ENCODE results near the gene ZMYND8. TPM values are rescaled to one million over a fixed set of nuclear protein-coding genes. Genes with fewer than 3 reads are reported as not detected.
"Not testable (repeated sequence)": the region's sequence is repeated elsewhere in the genome, so short reads cannot be mapped to it uniquely, and the experiment has no call there.

ZMYND8 gene
- total RNA-seq, 1 donor: 20.3 TPM

DNA sequence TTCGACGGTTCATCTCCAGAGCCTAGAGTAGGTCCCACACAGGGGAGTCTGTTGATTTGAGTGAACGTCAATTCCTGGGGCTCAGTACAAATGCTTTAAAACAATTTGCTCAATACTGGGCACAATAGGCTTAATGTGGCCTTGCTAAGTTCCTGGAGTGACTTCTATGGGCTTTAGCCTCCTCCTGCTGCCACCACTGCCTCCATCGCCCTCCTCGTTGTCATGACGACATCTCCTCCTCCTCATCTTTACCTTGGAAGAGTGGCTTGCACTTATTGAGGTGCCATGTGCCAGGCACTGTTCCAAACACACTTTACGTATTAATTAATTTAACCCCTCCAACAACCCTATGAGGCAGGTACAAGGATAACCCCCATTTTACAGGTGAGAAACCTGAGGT, 11.8 kb upstream of the ZMYND8 start:
- no peak overlapping the region for H3K4me3 ChIP-seq (ENCODE audit: low read depth, low read length)
- TF ChIP-seq, protein P1, sequence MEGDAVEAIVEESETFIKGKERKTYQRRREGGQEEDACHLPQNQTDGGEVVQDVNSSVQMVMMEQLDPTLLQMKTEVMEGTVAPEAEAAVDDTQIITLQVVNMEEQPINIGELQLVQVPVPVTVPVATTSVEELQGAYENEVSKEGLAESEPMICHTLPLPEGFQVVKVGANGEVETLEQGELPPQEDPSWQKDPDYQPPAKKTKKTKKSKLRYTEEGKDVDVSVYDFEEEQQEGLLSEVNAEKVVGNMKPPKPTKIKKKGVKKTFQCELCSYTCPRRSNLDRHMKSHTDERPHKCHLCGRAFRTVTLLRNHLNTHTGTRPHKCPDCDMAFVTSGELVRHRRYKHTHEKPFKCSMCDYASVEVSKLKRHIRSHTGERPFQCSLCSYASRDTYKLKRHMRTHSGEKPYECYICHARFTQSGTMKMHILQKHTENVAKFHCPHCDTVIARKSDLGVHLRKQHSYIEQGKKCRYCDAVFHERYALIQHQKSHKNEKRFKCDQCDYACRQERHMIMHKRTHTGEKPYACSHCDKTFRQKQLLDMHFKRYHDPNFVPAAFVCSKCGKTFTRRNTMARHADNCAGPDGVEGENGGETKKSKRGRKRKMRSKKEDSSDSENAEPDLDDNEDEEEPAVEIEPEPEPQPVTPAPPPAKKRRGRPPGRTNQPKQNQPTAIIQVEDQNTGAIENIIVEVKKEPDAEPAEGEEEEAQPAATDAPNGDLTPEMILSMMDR (IDR thresholded peaks at IDR 0.05; ENCODE audit: insufficient read depth, low read depth, low read length): no peak
- DNase-seq (ENCODE audit: low read depth): no peak

DNA sequence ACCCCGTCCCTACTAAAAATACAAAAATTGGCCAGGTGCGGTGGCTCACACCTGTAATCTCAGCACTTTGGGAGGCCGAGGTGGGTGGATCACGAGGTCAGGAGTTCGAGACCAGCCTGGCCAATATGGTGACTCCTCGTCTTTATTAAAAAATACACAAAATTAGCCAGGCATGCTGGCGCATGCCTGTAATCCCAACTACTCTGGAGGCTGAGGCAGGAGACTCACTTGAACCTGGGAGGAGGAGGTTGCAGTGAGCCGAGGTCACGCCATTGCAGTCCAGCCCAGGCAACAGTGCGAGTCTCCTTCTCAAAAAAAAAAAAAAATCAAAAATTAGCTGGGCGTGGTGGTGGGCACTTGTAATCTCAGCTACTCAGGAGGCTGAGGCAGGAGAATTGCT, 9.8 kb upstream of the ZMYND8 start:
- H3K4me3 ChIP-seq (ENCODE audit: low read depth, low read length); DNase-seq (ENCODE audit: low read depth): not testable (repeated sequence)

DNA sequence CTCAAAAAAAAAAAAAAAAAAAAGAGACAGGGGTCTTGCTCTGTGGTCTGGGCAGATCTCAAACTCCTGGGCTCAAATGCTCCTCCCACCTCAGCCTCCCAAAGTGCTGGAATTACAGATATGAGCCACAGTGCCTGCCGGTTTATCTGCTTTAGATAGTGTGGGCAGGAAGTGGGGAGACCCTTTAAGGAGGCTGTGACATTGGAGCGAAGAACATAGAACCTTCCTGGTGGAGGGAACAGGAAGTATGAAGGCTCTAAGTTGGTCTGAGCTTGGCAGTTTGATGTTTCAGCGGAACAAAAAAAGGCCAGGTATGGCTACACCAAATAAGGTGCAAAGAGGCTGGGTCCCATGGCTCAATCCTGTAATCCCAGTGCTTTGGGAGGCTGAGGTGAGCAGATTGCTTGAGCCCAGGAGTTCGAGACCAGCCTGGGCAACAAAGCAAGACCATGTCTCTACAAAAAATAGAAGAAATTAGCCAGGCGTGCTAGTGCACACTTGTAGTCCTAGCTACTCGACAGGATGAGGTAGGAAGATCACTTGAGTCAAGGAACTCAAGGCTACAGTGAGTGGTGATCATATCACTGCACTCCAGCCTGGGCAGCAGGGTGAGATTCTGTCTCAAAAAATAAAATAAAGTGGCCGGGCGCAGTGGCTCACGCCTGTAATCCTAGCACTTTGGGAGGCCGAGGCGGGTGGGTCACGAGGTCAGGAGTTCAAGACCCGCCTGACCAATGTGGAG, 8.7 kb upstream of the ZMYND8 start:
- H3K4me3 ChIP-seq (ENCODE audit: low read depth, low read length): no peak overlapping the region
- DNase-seq (ENCODE audit: low read depth): no peak
- TF ChIP-seq, protein P1 (IDR thresholded peaks at IDR 0.05; ENCODE audit: insufficient read depth, low read depth, low read length): no peak

DNA sequence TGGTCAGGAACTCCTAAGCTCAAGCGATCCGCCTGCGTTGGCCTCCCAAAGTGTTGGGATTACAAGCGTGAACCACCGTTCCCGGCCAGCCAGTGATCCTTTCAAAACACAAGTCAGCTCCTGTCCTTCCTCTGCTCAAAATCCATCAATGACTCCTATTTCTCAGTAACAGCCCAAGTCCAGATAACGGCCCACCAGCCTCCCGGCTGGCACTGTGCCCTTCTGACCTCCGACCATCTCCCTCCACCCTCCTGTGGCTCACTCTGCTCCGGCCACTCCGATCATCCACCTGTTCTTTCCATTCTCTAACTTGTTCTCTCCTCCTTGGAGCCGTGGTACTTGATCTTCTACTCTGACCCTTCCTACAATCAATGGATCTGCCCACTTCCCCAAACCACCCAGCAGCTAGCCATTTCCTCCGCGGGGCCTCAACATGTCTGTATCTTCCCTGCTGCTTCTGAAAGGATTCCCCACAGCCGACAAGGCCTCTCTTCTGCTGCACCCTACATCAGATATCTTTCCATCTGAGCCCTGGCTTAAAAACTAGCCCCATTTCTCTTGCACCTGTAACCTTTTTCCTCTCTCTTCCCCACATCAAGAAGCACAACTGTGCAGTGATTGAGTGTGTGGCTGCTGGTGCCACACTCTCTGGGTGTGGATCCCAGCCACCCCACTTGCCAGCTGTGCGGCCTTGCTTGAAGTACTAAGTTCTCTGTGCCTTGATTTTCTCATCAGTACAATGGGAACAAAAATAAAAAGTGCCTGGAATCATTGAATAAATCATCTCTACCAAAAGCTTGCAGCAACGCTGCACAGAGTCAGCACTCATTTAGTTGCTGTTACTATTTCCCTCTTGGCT, 6.1 kb upstream of the ZMYND8 start:
- TF ChIP-seq, protein P1 (IDR thresholded peaks at IDR 0.05; ENCODE audit: insufficient read depth, low read depth, low read length): no peak
- no peak overlapping the region for H3K4me3 ChIP-seq (ENCODE audit: low read depth, low read length)
- DNase-seq (ENCODE audit: low read depth): no peak

DNA sequence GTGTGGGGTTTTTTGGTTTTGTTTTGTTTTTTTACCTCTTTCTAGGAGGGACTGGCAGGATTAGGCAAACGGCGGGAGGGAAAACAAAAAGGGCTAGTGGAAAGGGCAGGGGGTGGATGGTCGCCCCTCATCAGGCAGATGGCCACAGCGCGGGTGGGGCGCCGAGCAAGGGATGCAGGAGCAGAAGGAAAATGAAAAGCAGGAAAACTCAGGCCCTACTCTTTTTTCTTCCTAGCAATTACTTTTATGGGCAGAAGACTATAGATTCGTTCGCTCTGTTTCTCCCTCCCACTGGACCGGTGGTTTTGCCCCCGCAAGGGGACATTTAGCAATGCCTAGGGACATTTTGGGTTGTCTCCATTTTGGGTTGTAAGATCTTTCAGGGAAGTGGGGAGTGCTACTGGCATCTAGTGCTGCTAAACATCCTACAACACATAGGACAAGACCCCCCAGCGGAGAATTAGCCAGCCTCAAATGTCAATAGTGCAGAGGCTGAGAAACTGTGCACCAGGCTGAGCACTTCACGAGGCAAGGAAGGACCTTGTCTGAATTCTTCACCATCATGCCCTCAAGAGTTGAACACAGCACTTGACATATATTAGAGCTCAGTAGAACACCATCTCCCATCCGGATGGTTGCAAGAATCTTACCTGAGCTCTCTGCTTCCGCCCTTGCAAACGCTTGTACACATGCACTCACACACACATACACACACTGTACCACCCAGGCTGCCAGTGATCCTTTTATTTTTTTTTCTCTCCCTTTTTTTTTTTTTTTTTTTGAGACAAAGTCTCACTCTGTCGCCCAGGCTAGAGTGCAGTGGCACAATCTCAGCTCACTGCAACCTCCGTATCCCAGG, 4.8 kb upstream of the ZMYND8 start:
- no peak overlapping the region for H3K4me3 ChIP-seq (ENCODE audit: low read depth, low read length)
- no peak for DNase-seq (ENCODE audit: low read depth)
- TF ChIP-seq, protein P1 (IDR thresholded peaks at IDR 0.05; ENCODE audit: insufficient read depth, low read depth, low read length): no peak

DNA sequence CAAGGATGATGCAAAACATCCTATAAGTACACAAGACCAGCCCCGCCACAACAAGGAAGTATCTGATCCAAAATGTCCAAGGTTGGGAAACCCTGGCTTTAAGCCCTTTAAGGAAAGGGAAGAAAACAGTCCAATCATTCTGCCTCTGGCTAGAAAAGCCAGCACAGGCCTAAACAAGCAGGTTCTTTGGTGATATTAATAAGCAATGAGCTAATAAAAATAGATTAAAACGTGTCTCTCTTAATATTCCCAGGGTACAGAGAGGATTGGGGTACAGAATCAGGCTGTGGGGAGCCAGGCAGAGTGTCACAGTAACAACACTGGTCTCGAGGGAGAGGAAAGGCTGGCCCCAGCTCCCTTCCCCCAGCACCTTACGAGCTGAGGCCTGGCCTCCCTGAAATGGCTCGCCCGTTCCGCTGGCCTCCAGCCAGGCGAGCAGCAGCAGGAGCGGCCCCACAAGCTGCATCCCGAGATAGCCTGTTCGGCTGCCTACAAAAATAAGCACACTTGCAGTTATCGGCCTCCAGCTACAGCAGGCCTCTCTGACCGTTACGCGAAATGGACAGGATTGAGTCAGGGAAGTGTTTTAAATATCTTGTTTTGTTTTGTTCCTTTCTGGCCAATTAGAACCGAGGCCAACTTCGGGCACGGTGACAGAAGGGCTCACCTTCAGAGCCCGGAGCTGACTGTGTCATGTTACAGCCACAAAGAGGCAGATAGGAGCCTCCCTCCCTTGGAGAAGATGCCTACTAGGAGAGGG, 4.0 kb upstream of the ZMYND8 start:
- H3K4me3 ChIP-seq (ENCODE audit: low read depth, low read length): no peak overlapping the region
- TF ChIP-seq, protein P1 (IDR thresholded peaks at IDR 0.05; ENCODE audit: insufficient read depth, low read depth, low read length): no peak
- peak; percentile 93 for DNase-seq (ENCODE audit: low read depth)

Measured in fibroblast of villous mesenchyme (primary cell).